CD4-positive, alpha-beta T cell treated with Interleukin-17A for 1 hour (primary cell): ENCODE results near the gene CBLB.

Experiments
- DNase-seq: peaks from one replicate; pipeline ENCODE4 v3.0.0-alpha.2; 2020

The CBLB gene

DNA sequence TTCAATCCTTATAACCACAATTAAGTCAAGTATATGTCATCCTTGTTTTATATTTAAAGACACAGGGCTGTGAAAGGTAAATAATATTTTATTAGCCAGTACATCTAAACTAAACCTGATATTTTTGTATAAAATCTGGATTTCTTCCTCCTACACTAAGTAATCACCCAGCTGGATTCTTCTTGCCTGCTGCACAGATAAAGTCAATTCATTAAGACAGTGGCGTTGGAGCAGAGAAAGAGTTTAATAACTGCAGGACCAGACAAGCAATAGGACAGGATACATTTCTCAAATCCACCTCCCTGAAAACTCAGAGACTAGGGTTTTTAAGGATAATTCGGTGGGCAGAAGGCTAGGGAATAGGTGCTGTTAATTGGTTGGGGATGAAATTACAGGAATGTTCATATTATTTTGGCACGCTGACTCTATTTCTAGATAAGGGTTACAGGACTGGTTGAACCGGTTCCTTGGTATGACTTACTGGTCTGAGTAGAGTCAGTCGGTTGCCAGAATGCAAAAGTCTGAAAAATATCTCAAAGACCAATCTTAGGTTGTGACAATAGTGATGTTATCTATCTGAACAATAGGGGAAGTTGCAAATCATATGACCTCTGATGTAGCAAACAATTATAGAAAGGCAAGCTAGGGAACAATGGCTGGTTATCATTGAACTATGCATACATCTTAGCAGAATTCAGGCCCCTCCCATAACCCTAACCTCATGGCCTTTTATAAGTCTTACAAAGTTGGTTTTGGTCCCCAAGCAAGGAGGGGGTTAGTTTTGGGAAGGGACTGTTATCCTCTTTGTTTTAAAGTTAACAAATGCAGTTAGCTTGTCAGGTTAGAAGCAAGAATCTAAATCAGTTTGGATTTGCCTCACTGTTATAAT lies 257.3 kb downstream of the CBLB start:
- DNase-seq: no peak

DNA sequence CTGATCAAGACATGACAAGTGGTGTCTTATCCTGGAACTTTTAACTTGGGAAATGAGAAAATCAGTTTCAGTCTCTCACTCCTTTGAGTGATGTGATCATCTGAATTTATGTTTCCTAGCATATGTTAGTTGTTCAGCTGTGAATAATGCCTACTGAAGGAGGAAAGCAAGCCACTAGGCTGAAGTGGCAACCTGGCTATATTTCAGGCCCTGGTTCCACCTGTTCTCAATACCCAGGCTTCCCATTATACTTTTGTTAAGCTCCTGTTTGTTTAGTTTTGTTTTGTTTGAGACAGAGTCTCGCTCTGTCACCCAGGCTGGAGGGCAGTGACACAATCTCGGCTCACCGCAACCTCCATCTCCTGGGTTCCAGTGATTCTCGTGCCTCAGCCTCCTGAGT lies 258.3 kb downstream of the CBLB start:
- DNase-seq: no peak

- DNase-seq: no peak
These were observed 260.2 kb downstream of the CBLB start for GRCh38 chr3:105608623-105609022.

GRCh38 chr3:105606016-105606415 lies 262.8 kb downstream of the CBLB start:
- DNase-seq: no peak
